Muscle layer of duodenum (tissue), 2 donors: ENCODE data around the gene VSTM5.

ENCODE experiments used
- H3K27ac ChIP-seq: one replicate; pipeline ENCODE4 v1.7.0; 2013; ENCODE audit warnings: mild to moderate bottlenecking, low read length
- H3K27me3 ChIP-seq: one replicate; pipeline ENCODE4 v1.7.0; 2013; ENCODE audit warnings: low read depth, mild to moderate bottlenecking, control low read depth, low read length
- H3K36me3 ChIP-seq, 2 donors: one replicate each; pipeline ENCODE4 v1.7.0; 2013; ENCODE audit warnings: low read length in 2 of 2, control low read depth in 1 of 2, mild to moderate bottlenecking in 1 of 2; ENCODE audit not compliant: insufficient read depth in 2 of 2, control insufficient read depth in 1 of 2
- H3K4me1 ChIP-seq, 2 donors: one replicate each; pipeline ENCODE4 v1.7.0; 2013; ENCODE audit warnings: low read length in 2 of 2, mild to moderate bottlenecking in 2 of 2, control low read depth in 1 of 2, moderate library complexity in 1 of 2; ENCODE audit not compliant: insufficient read depth in 2 of 2, control insufficient read depth in 1 of 2
- H3K4me3 ChIP-seq, 2 donors: one replicate each; pipeline ENCODE4 v1.7.0; 2013; ENCODE audit warnings: low read length in 2 of 2, low read depth in 1 of 2, mild to moderate bottlenecking in 1 of 2
- H3K9me3 ChIP-seq, 2 donors: one replicate each; pipeline ENCODE4 v1.7.0; 2013; ENCODE audit warnings: low read length in 2 of 2, control low read depth in 1 of 2, mild to moderate bottlenecking in 1 of 2; ENCODE audit not compliant: control insufficient read depth in 1 of 2
- donor health status: healthy.

Gene VSTM5

GRCh38 chr11:93858121-93858775, 7.8 kb upstream of the VSTM5 start:
- no peaks in the 10 kb centered on the region for H3K36me3 ChIP-seq
- no peaks in the 10 kb centered on the region for H3K4me1 ChIP-seq
- H3K9me3 ChIP-seq, result no peaks in the 10 kb centered on the region
- H3K27me3 ChIP-seq, result no peaks in the 10 kb centered on the region
- H3K27ac ChIP-seq, result no peak overlapping the region
- H3K4me3 ChIP-seq, result no peak overlapping the region

GRCh38 chr11:93857413-93858120, 7.1 kb upstream of the VSTM5 start:
- Histone ChIP-seq H3K9me3 (no peaks in the 10 kb centered on the region), H3K27me3 (no peaks in the 10 kb centered on the region), H3K4me3 (no peak overlapping the region), H3K4me1 (no peaks in the 10 kb centered on the region), H3K36me3 (no peaks in the 10 kb centered on the region), H3K27ac (no peak overlapping the region)

GRCh38 chr11:93852242-93852641, 1.8 kb upstream of the VSTM5 start:
- Histone ChIP-seq H3K9me3 (no peaks in the 10 kb centered on the region), H3K36me3 (no peaks in the 10 kb centered on the region), H3K4me1 (peaks cover 0 to 4% of the 10 kb centered on the region in 2 donors), H3K27ac (no peak overlapping the region), H3K27me3 (no peaks in the 10 kb centered on the region), H3K4me3 (no peak overlapping the region)

- Histone ChIP-seq H3K4me3 (peak overlapping the region; percentile 39 to 74), H3K27me3 (no peaks in the 10 kb centered on the region), H3K27ac (no peak overlapping the region), H3K36me3 (no peaks in the 10 kb centered on the region), H3K9me3 (no peaks in the 10 kb centered on the region), H3K4me1 (peaks cover 0 to 4% of the 10 kb centered on the region in 2 donors)
Observed at GRCh38 chr11:93849751-93850593, 446 bp downstream of the VSTM5 start.

- Histone ChIP-seq H3K4me3 (peak overlapping the region in 1 of 2 donors; percentile 39), H3K27ac (no peak overlapping the region), H3K9me3 (no peaks in the 10 kb centered on the region), H3K27me3 (no peaks in the 10 kb centered on the region), H3K36me3 (no peaks in the 10 kb centered on the region), H3K4me1 (peaks cover 0 to 4% of the 10 kb centered on the region in 2 donors)
Observed at GRCh38 chr11:93849201-93849600, 1.2 kb downstream of the VSTM5 start.

GRCh38 chr11:93846411-93846810, 4.0 kb downstream of the VSTM5 start:
- no peaks in the 10 kb centered on the region for H3K9me3 ChIP-seq
- no peak overlapping the region for H3K27ac ChIP-seq
- no peaks in the 10 kb centered on the region for H3K36me3 ChIP-seq
- H3K4me3 ChIP-seq, result no peak overlapping the region
- H3K27me3 ChIP-seq, result no peaks in the 10 kb centered on the region
- peaks cover 0 to 4% of the 10 kb centered on the region in 2 donors for H3K4me1 ChIP-seq

GRCh38 chr11:93845181-93846092, 5.0 kb downstream of the VSTM5 start:
- H3K9me3 ChIP-seq, result no peaks in the 10 kb centered on the region
- H3K4me3 ChIP-seq, result no peak overlapping the region
- no peaks in the 10 kb centered on the region for H3K27me3 ChIP-seq
- peaks cover 0 to 4% of the 10 kb centered on the region in 2 donors for H3K4me1 ChIP-seq
- no peaks in the 10 kb centered on the region for H3K36me3 ChIP-seq
- no peak overlapping the region for H3K27ac ChIP-seq

GRCh38 chr11:93844568-93844967, 5.8 kb downstream of the VSTM5 start:
- H3K27ac ChIP-seq, result no peak overlapping the region
- no peaks in the 10 kb centered on the region for H3K36me3 ChIP-seq
- no peak overlapping the region for H3K4me3 ChIP-seq
- peaks cover 0 to 2% of the 10 kb centered on the region in 2 donors for H3K4me1 ChIP-seq
- no peaks in the 10 kb centered on the region for H3K9me3 ChIP-seq
- no peaks in the 10 kb centered on the region for H3K27me3 ChIP-seq

GRCh38 chr11:93843906-93844305, 6.5 kb downstream of the VSTM5 start:
- Histone ChIP-seq H3K27me3 (no peaks in the 10 kb centered on the region), H3K36me3 (no peaks in the 10 kb centered on the region), H3K4me1 (no peaks in the 10 kb centered on the region), H3K27ac (no peak overlapping the region), H3K9me3 (no peaks in the 10 kb centered on the region), H3K4me3 (no peak overlapping the region)

- H3K27ac ChIP-seq, result no peak overlapping the region
- H3K4me3 ChIP-seq, result no peak overlapping the region
- H3K27me3 ChIP-seq, result no peaks in the 10 kb centered on the region
- H3K9me3 ChIP-seq, result no peaks in the 10 kb centered on the region
- no peaks in the 10 kb centered on the region for H3K4me1 ChIP-seq
- no peaks in the 10 kb centered on the region for H3K36me3 ChIP-seq
Observed at GRCh38 chr11:93842461-93842860, 8.0 kb downstream of the VSTM5 start.
